Left cardiac atrium (tissue), 4 donors: ENCODE data around the gene INTS13. TPM values are rescaled to one million over a fixed set of nuclear protein-coding genes. Genes with fewer than 3 reads are reported as not detected.
"Not testable (repeated sequence)": the region's sequence is repeated elsewhere in the genome, so short reads cannot be mapped to it uniquely, and the experiment has no call there.

ENCODE experiments used
- ATAC-seq, 2 donors: fragments of 200-7000 bp; cut with Tn5 transposase; one replicate each; pipeline ENCODE4 v1.9.1; 2020; ENCODE audit warnings: mild to moderate bottlenecking in 2 of 2, moderate library complexity in 2 of 2
- DNase-seq: peaks from one replicate; pipeline ENCODE4 v3.0.0-alpha.2; 2020
- intact Hi-C, 2 donors: fragments of 100-400 bp; cut with DNase I; formaldehyde crosslinking; loops; one replicate each; pipeline versions ENCODE4 v1.14.1 to v1.15.1; 2022 to 2023
- long read RNA-seq: library from polyadenylated mRNA; unstranded; transcript quantifications from one replicate; pipeline ENCODE4 v2.0.0, GENCODE V29; 2021
- total RNA-seq, 2 donors: library from RNA; stranded (reverse); fragmentation: NEBNext Ultra II Directional; extraction: Animal tissue kit (Norgen Biotek cat#: 25700); gene quantifications; one replicate each; pipeline ENCODE4 v1.2.1, GENCODE V29; 2021
- donor health status: DM: no; HTN: yes; CAD: no.
- donor health status: DM: no; HTN: yes; CAD: no; lungs with severe emphysema.
- donor health status: DM: yes; HTN: yes; CAD: no.
- donor health status: Dilated cardiomyopathy.

The INTS13 gene, protein sequence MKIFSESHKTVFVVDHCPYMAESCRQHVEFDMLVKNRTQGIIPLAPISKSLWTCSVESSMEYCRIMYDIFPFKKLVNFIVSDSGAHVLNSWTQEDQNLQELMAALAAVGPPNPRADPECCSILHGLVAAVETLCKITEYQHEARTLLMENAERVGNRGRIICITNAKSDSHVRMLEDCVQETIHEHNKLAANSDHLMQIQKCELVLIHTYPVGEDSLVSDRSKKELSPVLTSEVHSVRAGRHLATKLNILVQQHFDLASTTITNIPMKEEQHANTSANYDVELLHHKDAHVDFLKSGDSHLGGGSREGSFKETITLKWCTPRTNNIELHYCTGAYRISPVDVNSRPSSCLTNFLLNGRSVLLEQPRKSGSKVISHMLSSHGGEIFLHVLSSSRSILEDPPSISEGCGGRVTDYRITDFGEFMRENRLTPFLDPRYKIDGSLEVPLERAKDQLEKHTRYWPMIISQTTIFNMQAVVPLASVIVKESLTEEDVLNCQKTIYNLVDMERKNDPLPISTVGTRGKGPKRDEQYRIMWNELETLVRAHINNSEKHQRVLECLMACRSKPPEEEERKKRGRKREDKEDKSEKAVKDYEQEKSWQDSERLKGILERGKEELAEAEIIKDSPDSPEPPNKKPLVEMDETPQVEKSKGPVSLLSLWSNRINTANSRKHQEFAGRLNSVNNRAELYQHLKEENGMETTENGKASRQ
- total RNA-seq, result 10 to 100 TPM; 14.6 to 18.6 TPM
- long read RNA-seq, transcript INTS13-201 (17 exons, 2,974 nt), result major isoform, 8 of 22 reads
- long read RNA-seq, partial matches to known transcripts, result 9 of 22 reads
- long read RNA-seq, other reads (novel, unspliced or antisense), result 5 of 22 reads

DNA sequence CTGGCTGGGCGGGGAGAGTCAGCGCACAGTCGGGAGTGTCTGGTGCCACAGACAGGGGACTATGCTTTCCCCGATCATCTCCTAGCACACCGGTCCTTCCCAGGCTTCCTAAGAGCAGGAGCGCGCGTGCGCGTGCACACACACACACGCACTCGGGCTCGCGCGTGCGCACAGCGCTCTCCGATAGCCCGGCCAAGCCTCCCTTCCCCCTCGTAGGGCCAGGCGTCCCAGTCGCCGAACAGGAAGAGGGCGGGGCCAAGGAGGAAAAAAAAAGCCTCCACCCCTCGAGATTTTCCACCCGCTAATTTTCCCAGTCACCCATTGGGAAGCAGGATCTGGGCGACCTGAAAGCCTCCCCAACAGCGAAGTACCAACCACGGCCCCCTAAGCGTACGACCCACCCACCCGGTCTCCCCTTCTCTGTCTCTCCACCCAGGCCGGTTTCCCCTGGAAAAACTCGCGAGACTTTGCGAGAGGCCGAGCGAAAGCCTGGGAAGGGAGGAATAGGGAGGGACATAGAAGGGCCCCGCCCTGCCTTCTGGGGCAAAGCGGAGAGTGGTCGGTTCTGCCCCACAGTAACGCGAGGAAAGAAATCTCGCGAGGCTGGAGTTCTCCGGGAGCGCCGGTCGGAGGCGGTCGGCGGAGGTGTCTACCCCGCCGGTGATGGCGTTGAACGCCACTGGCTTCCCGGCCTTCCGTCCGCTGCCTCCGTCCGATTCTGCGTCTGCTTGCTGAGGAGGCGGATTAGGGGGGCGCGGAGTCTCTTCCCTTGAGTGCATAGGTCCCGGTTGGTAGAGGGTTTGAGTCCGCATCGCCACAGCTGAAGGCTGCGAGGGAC is at the start of gene INTS13, which contains the start of gene FGFR1OP2:
Gene INTS13 (minus strand): TSS at position 119 of the 838 bp plus-strand sequence. CDS start 1,178 bp downstream, outside the sequence.
Gene FGFR1OP2 (plus strand): TSS at position 608 of the 838 bp plus-strand sequence. CDS start 15,689 bp downstream, outside the sequence.
- ATAC-seq (peak; percentile 97 to 98), DNase-seq (peak; percentile 99)
- intact Hi-C loops, result no loop called here

DNA sequence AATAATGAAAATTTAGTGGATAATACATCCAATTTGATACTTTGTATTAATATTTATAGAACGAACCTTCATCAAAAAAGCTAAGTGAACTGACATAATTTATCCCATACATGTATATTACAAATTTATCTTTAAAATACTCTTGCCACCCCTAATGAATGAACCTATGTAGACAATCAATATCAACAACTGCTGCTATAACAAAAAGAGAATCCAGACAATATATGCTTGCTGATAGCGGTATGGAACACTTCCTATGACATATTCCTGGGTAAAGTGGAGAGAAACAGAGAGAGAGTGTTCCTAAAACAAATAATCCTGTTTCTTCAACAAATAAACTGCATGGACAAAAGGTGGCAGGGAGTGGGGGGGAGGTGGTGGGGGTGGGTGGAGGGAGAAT is 45.1 kb upstream of the INTS13 start:
- DNase-seq (no peak), ATAC-seq (no peak)
- intact Hi-C loops, result no loop called here

DNA sequence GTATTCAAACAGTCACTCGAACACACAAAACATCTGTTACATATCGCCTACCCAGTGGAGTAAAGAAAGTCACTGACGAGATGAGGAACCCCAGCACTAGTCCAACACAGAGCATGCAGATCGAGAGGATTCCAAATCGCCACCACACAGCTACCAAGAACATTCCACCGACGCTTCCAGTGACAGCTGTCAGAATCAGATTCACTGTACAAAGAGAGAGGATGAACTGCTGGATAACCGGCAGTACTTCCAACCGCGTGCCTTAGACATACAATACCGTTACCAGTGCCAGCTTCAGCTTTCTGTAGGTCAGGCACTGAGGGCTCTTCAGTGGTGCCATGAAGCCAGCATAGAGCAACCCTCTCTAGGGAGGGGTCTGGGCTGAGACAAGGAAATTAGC is 42.0 kb upstream of the INTS13 start:
- intact Hi-C loops, result no loop called here
- ATAC-seq (no peak), DNase-seq (no peak)

DNA sequence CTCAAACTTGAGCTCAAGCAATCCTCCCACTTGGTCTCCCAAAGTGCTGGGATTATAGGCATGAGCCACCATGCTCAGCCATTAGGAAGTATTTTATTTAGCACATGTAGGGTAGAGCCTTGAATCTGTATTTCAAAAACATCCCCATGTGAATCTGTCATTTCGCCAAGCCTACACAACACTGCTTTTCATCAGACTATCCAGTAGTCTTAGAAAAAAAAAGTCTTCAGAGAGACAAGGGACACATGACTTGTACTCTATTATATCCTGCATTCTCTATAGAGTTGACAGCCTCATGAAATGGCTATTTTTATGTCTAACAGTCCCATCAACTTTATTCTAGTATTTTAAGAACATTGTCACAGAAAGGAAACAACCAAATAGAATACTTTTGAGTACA is 41.0 kb upstream of the INTS13 start:
- ATAC-seq (no peak), DNase-seq (no peak)
- intact Hi-C loops, result no loop called here

DNA sequence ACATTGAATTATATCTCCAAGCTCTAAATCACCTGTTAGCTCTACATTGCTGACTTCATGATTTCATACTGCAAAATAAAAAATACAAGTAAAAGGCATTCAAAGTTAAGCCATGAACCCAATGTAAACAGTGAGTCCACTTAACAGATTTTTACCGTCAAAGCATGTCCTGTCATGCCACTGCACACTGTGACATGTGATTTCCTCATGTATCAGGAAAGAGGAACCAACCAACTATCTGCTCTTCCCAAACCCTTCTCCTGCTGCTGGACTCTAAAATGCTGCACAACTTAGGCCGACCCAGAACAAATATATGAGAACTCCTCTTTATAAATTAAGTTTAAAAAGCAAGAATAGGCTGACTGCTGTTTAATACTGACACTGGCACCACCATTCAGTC is 38.9 kb upstream of the INTS13 start:
- DNase-seq (no peak), ATAC-seq (peak in 1 of 2 donors; percentile 30)
- intact Hi-C loops, result no loop called here

DNA sequence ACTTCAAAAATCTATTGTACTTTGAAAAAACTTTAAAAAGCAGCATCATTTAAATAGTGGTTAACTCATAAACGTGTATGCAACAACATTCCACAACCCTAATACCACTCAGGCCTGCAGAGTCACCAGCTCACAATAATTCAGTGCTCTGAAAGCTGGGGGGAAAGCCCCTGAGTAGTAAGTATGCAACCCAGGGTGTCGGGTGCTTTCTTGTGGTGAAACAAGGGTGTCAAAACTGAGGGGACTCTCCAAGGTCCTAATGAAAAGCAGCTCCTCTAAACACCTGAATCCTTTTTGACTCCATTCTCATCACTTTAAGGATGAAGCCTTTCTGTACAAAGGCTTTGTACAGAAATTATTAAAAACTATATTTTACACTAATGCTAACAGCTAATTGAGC is 34.2 kb upstream of the INTS13 start:
- no peak for DNase-seq
- intact Hi-C loops, result no loop called here
- no peak for ATAC-seq

DNA sequence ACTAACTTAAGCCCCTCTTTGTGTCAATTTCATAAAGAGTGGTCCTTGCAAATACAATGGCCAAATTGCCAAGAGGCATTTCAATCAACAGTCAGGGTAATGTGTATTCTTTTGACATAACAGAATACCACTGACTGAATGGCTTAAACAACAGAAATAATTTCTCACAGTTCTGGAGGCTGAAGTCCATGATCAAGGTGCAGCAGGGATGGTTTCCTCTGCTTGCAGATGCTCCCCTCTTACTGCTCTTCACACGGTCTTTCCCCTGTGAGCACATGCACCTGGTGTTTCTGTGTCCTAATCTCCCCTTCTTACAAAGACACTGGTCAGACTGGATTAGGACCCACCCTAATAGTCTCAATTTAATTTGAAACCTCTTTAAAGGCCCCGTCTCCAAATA is 32.4 kb upstream of the INTS13 start:
- intact Hi-C loops, result no loop called here
- no peak for DNase-seq
- ATAC-seq, result no peak

DNA sequence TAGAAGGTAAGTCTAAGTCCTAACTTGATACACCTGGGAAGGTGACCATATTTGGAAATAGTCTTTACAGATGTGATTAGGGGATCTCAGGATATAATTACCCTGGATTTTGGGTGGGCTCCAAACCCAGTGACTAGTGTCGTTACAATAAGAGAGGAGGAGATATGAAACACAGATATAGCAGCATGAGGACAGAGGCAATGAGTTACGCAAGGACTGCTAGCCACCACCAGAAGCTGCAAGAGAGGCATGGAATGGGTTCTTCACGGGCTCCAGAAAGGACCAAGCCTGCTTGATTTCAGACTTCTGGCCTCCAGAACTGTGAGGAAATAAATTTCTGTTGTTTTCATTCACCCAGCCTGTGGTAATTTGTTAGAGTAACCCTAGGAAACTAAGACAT is 29.1 kb upstream of the INTS13 start:
- ATAC-seq, result no peak
- intact Hi-C loops, result no loop called here
- no peak for DNase-seq

DNA sequence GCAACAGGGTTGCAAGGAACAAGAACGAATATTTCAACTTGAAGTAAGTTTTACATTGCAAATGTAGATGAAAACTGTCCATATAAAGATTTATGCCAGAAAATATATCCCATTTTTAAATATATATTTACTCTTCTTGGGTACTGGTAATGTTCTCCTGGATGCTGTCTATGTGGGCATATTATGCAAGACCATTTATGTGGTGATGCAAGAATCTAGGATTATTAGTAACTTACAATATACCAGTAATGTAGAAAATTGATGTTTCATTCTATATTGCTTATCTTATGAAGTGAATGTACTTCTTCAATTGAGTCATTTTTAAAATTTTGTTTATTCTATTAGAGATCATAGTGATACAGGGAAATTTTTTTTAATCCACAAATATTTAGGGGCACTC is 25.6 kb upstream of the INTS13 start:
- ATAC-seq, result no peak
- intact Hi-C loops, result no loop called here

DNA sequence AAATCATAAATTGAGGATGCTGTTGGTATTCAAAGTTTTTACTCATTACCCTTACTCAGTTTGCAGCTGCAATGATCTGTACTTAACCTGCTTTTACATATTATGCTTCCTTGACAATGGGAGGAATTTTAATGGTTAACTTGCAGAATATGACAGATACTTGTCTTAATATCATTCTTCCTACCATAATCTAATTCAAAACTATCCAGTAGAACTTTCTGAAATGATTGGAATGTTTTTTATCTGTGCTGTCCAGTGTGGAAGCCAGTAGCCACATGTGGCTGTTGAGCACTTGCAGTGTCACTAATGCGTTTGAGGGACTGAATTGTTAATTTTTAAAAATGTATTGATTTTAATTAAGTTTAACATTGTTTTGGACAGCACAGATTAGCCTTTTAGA is 24.0 kb upstream of the INTS13 start:
- ATAC-seq (no peak), DNase-seq (no peak)
- intact Hi-C loops, result no loop called here

More for the DNA sequence above, 25.6 kb upstream of the INTS13 start:
- DNase-seq, result no peak

DNA sequence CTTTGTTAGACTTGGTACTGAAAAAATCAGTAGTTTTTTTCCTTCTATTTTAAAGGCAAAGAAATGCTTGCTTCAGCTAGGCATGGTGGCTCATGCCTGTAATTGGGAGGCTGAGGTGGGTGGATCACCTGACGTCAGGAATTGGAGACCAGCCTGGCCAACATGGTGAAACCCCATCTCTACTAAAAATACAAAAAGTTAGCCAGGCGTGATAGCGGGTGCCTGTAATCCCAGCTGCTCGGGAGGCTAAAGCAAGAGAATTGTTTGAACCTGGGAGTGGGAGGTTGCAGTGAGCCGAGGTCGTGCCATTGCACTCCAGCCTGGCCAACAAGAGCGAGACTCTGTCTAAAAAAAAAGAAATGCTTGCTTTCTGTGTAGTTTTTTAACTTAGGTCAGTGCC is 23.6 kb upstream of the INTS13 start:
- ATAC-seq, DNase-seq, intact Hi-C loops: not testable (repeated sequence)

DNA sequence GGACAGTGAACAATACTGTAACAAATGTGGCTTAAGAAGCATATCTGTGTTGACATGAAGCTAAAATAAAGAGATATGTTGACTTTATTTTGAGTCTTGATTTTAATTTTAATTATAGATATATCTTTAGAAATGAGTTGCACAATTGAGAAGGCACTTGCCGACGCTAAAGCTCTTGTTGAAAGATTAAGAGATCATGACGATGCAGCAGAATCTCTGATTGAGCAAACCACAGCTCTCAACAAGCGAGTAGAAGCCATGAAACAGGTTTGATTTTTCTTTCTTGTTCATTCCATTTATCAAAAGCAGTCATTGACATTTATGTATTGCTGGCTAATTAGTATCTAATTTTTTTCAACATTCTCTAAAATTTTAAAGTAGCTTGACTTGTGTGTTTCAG is 16.2 kb upstream of the INTS13 start:
- intact Hi-C loops, result no loop called here
- no peak for DNase-seq
- no peak for ATAC-seq

DNA sequence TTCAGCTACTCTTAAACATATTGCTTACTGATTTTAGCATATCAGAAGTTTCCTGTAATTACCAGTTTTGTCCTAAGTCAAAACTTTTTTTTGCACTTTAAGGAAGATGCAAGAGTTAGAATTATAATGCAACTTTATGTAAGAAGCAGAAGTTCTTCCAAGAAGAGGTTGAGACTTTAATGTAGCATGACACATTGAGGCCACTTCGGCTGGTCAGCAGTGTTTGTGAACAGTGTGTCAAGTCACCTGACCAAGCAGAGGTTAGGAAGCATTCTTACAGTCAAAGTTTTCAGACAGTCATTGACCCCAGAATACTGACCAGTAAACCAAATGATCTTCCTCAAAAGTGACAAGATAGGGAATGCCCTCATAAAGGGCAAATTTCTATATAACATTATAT is 15.7 kb upstream of the INTS13 start:
- ATAC-seq (peak; percentile 55 to 68), DNase-seq (no peak)
- intact Hi-C loops, result no loop called here

DNA sequence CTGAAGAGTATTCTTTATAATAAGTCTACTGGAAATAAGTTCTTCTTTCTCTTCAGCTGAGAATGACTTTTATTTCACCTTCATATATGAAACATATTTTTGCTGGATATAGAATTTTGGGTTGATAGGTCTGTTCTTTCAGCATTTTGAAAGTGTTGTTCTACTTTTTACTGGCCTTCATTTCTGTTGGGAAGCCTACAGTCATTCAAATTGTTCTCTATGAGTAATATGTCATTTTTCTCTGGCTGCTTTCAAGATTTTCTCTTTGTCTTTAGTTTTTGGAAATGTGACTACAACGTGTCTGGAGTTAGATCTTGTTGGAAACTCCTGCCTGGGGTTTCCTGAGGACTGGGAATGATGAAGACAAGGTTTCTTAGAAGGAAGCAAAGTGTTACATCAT is 10.5 kb upstream of the INTS13 start:
- DNase-seq (no peak), ATAC-seq (no peak)
- intact Hi-C loops, result loop anchor here in 1 of 2 donors (5.0 kb wide), 1 partner anchor 64 kb away; the partner anchor contains the start of gene TM7SF3

DNA sequence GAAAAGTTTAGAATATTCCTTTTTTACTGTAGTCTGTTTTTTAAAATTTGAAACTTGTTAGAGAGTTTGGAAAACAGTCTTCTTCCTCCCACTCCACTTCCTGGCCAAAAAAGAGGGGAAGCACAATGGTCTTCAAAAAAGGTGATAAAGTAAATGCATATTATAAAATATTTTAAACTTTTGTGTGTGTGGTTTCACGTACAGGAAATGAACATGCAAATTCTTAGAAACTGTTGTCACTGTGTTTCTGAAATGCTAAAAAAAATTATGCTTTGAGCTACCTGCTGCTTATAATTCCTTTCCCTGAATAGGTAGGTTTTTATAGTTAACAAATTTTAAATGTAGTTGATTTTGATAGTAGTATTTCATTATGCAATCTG is 3.4 kb upstream of the INTS13 start:
- intact Hi-C loops, result no loop called here

DNA sequence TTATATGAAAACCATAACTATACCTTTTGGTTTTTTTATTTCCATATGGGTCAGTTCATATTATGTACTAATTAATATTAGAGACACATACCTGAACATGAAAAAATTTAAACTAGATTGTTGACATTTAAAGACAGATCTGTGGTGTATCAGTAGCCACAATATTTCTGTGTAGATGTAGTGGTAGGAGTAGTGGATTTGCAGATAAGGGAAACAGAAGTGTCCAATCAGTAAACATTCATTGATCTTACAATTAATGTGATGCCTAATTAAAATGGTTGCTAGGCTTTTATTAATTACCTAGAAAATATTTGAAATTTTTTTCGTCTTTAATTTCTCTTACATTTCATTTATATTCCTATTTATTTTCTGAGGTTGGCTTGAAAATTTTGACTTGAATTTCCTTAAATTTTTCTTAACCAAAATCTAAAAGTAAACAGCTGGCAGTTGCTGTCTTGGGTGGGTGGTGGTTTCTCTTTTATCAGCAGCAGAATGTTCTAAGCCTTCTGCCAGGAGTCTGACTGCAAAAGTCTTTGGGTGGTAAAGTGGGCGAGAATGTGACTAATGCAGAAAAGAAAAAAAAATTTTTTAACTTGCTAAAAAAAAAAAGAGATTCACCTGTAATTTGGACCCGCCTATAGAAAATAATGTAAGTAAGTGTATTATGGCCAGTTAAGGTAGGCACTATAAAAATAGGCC is 2.9 kb upstream of the INTS13 start:
- intact Hi-C loops, result no loop called here
- ATAC-seq, result no peak
- DNase-seq, result no peak

More for the DNA sequence above, 3.4 kb upstream of the INTS13 start:
- DNase-seq, result no peak
- ATAC-seq, result no peak

DNA sequence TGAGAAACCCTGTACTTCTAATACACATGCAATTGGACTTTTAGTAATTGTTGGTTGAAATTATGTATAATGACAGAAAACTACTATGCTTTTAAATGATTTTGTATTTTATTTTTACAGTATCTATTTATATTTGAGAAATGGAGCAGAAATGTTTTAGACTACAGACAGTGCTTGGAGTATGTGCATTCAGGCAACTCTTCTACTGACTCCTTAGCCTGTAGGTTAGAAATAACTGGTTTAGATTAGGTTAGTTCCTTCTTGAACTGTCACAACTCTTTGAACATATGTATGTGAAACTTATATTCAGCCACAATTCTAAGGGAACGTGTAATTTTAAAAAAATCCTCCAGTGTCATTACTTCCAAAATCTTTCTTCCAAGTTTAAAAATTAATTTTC is 2.2 kb upstream of the INTS13 start:
- DNase-seq (no peak), ATAC-seq (no peak)
- intact Hi-C loops, result no loop called here

DNA sequence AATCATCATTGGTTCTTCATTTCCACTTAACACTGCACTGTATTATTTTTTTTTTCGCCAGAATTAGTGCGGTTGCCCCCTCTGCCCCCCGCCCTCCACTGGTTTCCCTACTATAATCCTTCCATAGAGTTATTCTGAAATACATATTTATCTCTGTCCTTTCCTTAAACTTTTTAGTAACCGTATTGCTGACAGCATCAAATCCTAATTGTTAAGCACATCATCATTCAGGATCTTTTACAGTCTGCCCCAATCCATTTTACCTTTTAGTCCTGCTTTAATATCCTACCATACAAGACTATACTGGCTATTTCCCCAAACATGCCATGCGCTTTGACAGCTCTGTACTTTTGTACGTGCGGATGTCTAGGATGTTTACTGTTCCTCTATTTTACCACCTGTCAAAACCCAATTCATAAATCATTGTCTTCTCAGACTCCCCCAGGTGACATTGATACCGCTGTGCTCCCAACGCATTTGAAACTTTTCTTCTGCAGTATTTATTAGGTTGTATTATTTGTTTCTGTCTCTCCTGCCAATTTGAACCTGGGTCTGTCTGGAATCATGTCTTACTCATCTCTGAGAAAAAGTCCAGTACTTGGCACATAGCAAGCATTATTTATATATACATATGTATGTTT is 1.5 kb upstream of the INTS13 start:
- ATAC-seq (no peak), DNase-seq (no peak)
- intact Hi-C loops, result no loop called here
